ENCODE results near the gene RNF130.

RNF130 gene

DNA sequence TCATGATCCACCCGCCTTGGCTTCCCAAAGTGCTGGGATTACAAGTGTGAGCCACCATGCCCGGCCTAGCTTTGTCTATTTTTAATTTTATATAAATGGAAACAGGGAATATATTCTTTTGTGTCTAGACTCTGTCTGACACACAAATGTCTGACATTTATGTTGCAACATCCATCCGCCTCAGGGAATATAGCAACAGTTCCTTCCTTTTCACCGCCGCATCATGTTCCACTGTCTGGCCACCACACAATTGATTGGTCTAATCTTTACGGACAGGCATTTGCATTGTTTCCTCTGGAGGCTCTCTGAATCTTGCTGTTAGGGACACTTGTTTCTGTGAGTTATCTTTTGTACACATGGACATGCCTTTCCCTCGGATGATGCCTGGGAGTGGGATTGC is 143.7 kb downstream of the RNF130 start:
- H3K9me3 Mint-ChIP-seq: no peaks in the 10 kb centered on the region
- no peaks in the 10 kb centered on the region for H3K4me1 Mint-ChIP-seq
- no peaks in the 10 kb centered on the region for H3K36me3 Mint-ChIP-seq
- H3K27ac Mint-ChIP-seq: no peak overlapping the region
- ATAC-seq (no peak), DNase-seq (ENCODE audit: low spot score in 2 of 2) (no peak)
- H3K4me3 Mint-ChIP-seq: no peak overlapping the region

DNA sequence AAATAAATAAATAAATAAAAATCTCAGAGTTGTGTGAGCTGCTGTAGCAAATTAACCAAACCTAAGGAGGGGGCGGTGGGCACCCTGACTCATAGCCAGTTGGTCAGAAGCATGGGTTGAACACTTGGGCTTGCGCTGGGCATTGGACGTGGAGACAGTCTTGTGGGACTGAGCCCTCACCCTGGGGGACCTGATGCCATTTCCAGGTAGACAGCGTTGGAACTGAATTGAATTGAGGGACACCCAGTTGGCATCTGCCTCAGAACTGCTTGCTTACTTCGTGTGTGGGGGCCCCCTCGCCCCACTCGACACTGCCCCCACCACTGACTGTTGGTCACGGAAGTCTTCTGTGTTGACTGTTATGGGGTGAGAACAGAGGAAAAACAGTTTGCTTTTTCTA is 144.9 kb downstream of the RNF130 start:
- H3K9me3 Mint-ChIP-seq: no peaks in the 10 kb centered on the region
- no peak for DNase-seq (ENCODE audit: low spot score in 2 of 2)
- ATAC-seq: no peak
- H3K27ac Mint-ChIP-seq: no peak overlapping the region
- no peak overlapping the region for H3K4me3 Mint-ChIP-seq
- H3K36me3 Mint-ChIP-seq: no peaks in the 10 kb centered on the region
- H3K4me1 Mint-ChIP-seq: no peaks in the 10 kb centered on the region

DNA sequence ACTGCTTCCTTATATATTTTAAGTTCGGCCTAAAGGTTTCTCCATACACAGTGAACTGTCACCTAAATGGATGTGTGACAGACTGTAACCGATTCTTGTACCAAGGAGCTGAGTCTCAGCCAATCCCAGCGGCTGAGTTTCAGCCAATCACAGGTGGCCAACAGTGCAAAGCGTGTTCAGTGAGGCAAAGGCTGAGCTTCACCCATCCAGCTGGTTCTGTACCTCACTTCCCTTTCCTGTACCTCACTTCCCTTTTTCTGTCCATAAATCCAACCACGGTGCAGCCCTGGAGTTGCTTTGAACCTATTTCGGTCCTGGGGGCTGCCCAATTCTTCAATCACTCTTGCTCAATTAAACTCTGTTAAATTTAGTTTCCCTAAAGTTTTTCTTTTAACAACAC is 148.1 kb downstream of the RNF130 start:
- no peaks in the 10 kb centered on the region for H3K36me3 Mint-ChIP-seq
- H3K9me3 Mint-ChIP-seq: no peaks in the 10 kb centered on the region
- H3K4me1 Mint-ChIP-seq: no peaks in the 10 kb centered on the region
- no peak for ATAC-seq
- no peak overlapping the region for H3K4me3 Mint-ChIP-seq
- no peak overlapping the region for H3K27ac Mint-ChIP-seq
- no peak for DNase-seq (ENCODE audit: low spot score in 2 of 2)

DNA sequence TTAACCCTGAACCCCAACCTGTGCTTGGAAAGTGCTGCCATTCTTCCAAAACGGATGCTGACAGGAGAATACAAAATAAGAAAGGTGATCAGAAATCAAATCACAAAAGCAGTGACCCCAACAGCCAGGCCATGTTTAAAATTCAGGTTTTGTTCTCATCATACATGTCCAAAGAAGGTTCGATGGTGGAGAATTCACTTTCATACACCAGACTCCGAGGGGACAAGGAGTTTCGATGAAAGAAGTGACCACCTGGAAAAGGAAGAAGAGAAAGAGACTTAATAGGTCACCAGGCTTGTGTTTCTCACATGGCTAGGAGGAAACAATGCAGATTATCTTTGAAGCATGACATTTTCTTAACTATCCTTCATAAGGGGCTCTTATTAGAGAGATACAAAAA is 151.4 kb downstream of the RNF130 start:
- ATAC-seq: no peak
- Mint-ChIP-seq H3K27ac (no peak overlapping the region), H3K9me3 (no peaks in the 10 kb centered on the region), H3K36me3 (no peaks in the 10 kb centered on the region), H3K4me1 (no peaks in the 10 kb centered on the region), H3K4me3 (no peak overlapping the region)
- DNase-seq (ENCODE audit: low spot score in 2 of 2): no peak

DNA sequence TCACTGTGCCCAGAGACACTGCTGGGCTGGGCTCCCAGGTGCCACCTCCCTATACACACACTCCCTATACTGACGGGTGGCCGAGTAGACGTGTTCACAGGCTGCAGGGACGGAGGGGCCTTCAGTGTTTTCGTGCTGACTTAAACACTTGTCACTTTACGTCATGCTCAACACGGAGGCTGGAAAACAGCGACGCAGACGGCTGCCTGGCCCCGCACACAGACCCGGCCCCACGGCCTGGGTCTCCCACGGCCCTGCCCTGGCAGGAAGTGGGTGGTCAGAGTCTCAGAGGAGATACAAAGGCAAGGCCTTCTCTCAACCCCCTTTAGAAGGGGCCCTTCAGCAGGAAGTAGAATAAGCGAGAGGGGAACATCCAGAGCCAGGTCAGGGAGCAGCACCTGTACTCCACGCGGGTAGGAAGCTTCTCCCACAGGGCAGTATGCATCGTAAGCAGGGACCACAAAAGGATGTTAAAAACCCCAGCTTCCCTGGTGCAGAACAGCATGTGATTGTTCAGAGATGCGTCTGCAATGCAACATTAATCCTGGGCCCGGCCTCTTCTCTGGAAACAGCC is 152.0 kb downstream of the RNF130 start:
- ATAC-seq: no peak
- H3K4me1 Mint-ChIP-seq: peaks cover under 1% of the 10 kb centered on the region
- no peak overlapping the region for H3K27ac Mint-ChIP-seq
- no peak overlapping the region for H3K4me3 Mint-ChIP-seq
- no peaks in the 10 kb centered on the region for H3K9me3 Mint-ChIP-seq
- H3K36me3 Mint-ChIP-seq: no peaks in the 10 kb centered on the region
- DNase-seq (ENCODE audit: low spot score in 2 of 2): no peak

DNA sequence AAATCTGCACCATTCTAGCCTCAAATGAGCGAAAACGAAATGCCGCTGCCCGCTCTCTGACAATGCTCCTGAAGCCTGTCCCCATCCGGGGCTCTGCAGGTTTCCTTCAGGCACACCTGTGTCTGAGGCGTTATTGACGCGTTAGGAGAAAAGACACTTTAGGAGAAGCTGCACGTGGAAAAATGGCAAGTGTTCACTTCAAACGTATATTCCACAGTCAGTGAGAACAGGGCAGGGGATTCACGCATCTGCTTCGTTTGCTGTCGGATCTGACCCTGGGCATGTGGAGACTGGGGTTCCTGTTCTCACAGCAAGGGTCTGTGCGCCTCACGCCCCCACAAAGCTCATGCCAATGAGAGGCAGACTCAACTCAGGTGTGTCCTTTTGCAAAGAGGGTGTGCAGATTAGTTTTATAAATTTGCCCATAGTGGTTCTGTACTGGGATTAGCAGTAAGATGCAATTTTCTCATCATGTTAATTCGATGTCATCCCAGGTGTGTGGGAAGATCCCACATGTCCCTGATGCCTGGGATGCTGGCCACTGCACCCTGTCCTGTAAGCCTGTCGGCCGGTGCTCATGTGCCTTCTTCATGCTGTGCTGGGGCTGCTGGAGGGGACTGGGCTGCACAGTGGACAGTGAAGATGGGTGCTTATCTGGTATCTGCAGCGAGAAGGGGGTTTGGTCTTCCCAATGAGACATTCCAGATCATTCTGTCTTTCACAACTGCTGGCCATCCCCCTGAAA is 152.6 kb downstream of the RNF130 start:
- Mint-ChIP-seq H3K4me3 (no peak overlapping the region), H3K36me3 (no peaks in the 10 kb centered on the region), H3K9me3 (no peaks in the 10 kb centered on the region), H3K4me1 (peaks cover 7% of the 10 kb centered on the region), H3K27ac (no peak overlapping the region)
- DNase-seq (ENCODE audit: low spot score in 2 of 2) (no peak), ATAC-seq (no peak)

DNA sequence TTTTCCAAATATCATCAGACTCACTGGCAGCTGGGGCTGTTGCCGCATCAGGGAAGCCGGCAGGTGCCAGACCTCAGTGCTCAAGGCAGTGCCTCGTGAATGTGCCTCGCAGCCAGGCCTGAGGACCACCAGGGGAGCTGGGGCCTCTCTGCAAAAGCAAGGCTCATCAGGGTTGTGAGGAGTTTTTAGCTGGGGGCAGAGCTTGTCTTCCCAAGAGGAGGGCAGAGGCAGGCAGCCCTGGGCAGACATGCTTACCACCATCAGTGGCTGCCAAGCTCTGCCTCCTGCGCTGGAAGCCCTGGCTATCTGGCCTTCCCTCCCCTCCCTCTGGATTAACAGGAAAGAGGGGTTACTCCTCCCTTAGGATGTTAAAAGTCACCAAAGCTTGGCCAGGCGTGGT is 155.0 kb downstream of the RNF130 start:
- H3K36me3 Mint-ChIP-seq: no peaks in the 10 kb centered on the region
- H3K4me1 Mint-ChIP-seq: peaks cover 8% of the 10 kb centered on the region
- ATAC-seq (no peak), DNase-seq (ENCODE audit: low spot score in 2 of 2) (no peak)
- H3K9me3 Mint-ChIP-seq: no peaks in the 10 kb centered on the region
- H3K27ac Mint-ChIP-seq: no peak overlapping the region
- H3K4me3 Mint-ChIP-seq: no peak overlapping the region

DNA sequence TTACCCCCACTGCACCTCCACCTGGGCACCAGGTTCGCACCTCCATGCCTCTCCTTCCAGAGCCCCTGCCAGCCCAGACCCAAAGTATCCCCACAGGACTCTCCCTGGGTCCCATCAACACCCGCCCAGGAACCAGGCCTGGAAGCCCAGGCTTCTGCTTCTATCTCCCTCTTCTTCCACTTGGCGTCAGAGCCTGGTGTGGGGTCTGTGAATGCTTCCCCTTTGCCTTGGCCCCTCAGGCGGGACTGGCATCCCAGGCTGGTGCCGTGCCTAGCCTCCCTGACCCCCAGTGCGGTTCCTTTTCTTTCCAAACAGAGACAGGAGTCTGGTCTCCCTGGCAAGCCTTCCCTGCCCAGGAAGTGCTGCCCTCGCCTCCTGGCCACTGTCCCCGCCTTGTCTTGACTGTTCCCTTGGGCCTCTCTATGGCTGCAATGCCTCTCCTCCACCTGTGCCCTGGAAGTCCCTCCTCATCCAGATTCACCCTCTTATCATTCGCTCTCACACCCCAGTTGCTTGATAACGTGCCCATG is 156.1 kb downstream of the RNF130 start:
- no peaks in the 10 kb centered on the region for H3K36me3 Mint-ChIP-seq
- H3K4me1 Mint-ChIP-seq: peaks cover 8% of the 10 kb centered on the region
- no peaks in the 10 kb centered on the region for H3K9me3 Mint-ChIP-seq
- ATAC-seq: no peak
- no peak for DNase-seq (ENCODE audit: low spot score in 2 of 2)
- no peak overlapping the region for H3K4me3 Mint-ChIP-seq
- H3K27ac Mint-ChIP-seq: no peak overlapping the region

DNA sequence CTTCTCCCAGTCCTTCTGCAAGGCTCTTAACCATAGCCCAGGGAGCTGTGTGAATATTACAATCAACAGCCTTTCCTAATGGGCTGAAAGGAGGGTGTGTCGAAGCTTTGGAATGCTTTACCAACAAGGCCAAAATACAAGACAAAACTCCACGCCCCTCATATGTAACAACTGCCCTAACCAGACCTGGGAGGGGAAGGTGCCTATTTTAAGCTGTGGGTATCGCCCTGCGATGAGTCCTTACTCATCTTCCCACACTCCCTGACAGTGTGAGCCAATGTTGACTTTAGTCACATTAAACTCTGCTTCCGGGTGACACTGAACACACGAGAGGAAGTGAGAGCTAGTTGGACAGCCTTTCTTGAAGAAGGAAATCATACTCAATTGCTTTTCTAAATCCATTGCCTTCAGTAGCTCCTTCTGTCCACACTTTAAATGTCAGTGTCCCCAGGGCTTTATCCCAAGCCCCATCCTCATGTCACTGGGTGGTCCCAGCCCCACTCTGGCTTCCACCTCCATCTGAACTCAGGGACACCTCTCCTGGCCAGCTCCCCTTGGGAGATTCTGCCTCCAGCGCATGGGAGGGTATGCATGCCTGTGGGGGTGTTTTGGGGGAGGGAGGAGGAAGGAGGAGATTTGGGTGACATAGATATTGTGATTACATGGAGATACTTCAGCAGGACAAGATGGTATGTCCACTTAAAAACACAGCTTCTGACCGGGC is 157.4 kb downstream of the RNF130 start:
- Mint-ChIP-seq H3K4me3 (peak overlapping the region; percentile 10), H3K27ac (peak overlapping the region; percentile 26), H3K9me3 (no peaks in the 10 kb centered on the region), H3K36me3 (no peaks in the 10 kb centered on the region), H3K4me1 (peaks cover 8% of the 10 kb centered on the region)
- ATAC-seq: peak; percentile 96
- DNase-seq (ENCODE audit: low spot score in 2 of 2): no peak

DNA sequence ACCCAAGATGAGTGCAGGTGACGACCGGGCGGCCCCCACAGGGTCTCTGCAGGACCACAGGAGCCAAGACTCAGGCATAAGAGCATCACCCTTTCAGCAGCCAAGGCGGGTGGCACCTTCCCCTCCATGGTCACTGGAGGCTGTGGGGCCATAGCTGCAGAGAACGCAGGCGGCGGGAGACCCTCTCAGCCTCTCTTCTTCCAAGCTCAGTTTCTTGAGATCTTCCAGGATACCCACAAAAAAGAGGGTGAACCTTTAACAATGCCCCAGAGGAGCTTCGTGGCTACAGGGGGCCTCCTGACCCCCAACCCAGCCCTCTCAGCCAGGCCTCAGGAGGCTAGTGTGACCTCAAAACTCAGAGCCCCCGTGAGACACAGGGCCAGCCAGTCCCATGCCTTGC is 158.1 kb downstream of the RNF130 start:
- Mint-ChIP-seq H3K4me3 (no peak overlapping the region), H3K27ac (peak overlapping the region; percentile 26), H3K36me3 (no peaks in the 10 kb centered on the region), H3K4me1 (peaks cover 8% of the 10 kb centered on the region), H3K9me3 (no peaks in the 10 kb centered on the region)
- no peak for ATAC-seq
- DNase-seq (ENCODE audit: low spot score in 2 of 2): no peak

DNA sequence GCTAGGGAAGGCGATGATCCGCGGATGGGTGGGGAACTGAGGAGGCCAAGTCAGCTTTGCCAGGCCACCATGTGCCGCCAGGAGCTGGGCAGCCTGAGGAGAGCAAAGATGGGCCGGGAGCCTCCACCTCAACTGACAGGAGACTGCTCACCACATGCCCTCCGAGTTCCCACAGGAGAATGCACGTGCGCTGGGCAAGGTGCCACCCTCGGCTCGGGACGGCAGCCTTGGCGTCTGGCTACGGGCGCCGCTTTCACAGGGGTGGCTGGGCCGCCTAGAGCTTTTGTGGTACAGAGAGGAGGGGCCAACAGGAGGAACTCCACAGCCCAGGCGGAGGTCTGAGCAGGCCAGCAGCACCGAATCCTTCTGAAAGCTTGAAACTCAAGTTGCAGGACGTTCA is 158.6 kb downstream of the RNF130 start:
- Mint-ChIP-seq H3K27ac (no peak overlapping the region), H3K4me1 (peaks cover 8% of the 10 kb centered on the region), H3K36me3 (no peaks in the 10 kb centered on the region), H3K4me3 (no peak overlapping the region), H3K9me3 (no peaks in the 10 kb centered on the region)
- ATAC-seq: no peak
- DNase-seq (ENCODE audit: low spot score in 2 of 2): no peak

DNA sequence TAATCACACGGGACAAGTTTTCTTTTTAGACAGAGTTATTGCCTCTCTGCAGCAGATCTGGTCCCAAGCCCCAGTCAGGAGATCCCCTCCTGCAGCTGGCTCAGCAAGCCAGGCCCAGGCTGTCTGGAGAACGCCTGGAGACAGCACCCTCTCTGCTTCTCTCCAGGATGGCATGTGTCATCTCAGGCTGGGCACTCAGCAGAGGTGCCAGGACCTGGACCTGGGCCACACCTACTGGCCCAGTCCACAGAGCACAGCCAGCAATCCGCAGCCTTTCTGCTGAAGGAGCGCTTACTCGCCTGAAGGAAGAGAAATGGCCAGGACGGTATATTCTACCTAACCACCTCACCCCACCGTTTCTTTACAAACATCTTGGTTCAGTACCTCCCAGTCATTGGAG is 159.2 kb downstream of the RNF130 start:
- ATAC-seq: no peak
- H3K27ac Mint-ChIP-seq: no peak overlapping the region
- no peaks in the 10 kb centered on the region for H3K9me3 Mint-ChIP-seq
- DNase-seq (ENCODE audit: low spot score in 2 of 2): no peak
- peaks cover 8% of the 10 kb centered on the region for H3K4me1 Mint-ChIP-seq
- H3K36me3 Mint-ChIP-seq: no peaks in the 10 kb centered on the region
- H3K4me3 Mint-ChIP-seq: no peak overlapping the region

DNA sequence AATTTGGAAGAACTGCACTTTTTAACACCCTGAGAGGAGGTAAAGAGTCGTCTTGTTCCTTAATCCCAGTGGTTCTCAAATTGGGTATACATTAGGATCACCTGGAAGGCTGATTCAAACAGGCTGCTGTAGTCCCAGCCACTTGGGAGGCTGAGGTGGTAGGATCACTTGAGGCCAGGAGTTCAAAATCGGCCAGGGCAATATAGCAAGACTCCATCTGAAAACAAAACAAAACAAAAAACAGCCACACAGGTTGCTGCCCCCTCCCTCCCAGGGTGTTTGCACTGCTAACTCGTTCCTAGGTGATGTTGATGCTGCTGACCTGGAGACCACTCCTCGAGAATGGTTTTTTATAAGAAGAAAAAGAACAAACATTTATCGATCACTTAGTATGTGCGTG is 162.3 kb downstream of the RNF130 start:
- ATAC-seq: no peak
- peaks cover 12% of the 10 kb centered on the region for H3K36me3 Mint-ChIP-seq
- H3K9me3 Mint-ChIP-seq: no peaks in the 10 kb centered on the region
- peaks cover 14% of the 10 kb centered on the region for H3K4me1 Mint-ChIP-seq
- no peak for DNase-seq (ENCODE audit: low spot score in 2 of 2)
- peak overlapping the region; percentile 63 for H3K4me3 Mint-ChIP-seq
- no peak overlapping the region for H3K27ac Mint-ChIP-seq

DNA sequence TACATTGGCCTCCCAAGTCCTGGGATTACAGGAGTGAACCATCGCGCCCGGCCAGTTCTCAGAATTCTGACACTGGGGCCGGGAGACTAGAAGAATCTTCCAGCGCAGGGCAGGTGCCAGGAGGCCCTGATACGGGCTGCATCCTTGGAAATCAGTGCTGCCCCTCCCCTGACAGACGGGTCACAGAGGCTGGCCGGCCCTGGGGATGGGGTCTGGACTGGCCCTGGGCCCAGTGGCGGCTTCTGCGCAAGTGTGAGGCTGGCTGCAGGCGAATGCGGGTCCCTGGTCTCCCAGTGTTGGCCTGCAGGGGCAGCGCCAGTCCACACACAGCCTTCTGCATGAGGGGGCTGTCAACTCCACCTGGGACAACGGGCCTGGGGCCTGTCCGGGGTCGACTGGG is 163.0 kb downstream of the RNF130 start:
- H3K27ac Mint-ChIP-seq: no peak overlapping the region
- ATAC-seq (no peak), DNase-seq (ENCODE audit: low spot score in 2 of 2) (no peak)
- H3K9me3 Mint-ChIP-seq: no peaks in the 10 kb centered on the region
- H3K4me1 Mint-ChIP-seq: peaks cover 9% of the 10 kb centered on the region
- H3K4me3 Mint-ChIP-seq: peak overlapping the region; percentile 63
- H3K36me3 Mint-ChIP-seq: peaks cover 19% of the 10 kb centered on the region

DNA sequence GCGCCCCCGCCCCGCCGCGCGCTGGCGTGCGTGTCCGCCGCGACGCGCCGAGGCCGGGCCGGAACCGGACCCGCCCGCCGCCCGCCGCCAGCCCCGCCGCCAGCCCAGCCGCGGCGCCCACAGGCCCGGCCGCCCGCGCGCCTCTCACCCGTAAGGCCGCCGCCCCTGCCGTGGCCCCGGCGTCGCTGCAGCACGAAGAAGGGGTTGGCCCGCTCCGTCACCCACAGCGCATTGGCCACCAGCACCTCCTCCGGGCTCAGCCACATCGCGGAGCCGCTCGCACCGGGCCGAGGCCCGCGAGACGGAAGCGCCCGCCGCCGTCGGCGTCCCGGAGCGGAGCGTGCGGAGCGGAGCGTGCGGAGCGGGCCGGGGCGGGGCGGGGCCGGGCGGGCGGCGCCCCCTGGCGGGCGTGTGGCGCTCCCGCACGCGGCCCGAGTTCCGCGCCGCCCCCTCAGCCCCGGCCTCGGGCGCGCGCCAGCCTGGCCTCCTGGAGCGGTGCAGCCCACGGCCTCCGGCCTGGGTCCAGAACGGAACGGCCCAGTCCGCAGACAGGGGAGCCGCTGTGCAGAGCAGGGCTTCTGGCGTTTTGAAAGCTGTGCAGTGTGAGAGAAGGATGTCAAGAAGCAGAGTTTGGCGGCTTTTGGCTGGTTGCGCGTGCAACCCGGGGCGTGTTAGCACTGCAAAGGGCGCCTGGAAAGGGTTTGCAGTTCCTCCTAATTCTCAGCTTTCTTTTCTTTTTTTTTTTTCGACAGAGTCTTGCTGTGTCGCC is 163.8 kb downstream of the RNF130 start, which contains the start of gene TBC1D9B:
TSS of gene TBC1D9B (minus strand) at position 342 of the 769 bp plus-strand sequence. CDS start at position 266, 76 bp downstream.
- peak; percentile 93 for ATAC-seq
- no peaks in the 10 kb centered on the region for H3K9me3 Mint-ChIP-seq
- peaks cover 9% of the 10 kb centered on the region for H3K4me1 Mint-ChIP-seq
- H3K27ac Mint-ChIP-seq: peak within 1 kb of the TSS; percentile 64
- peak within 1 kb of the TSS; percentile 83 for H3K4me3 Mint-ChIP-seq
- peak; percentile 57 to 79 for DNase-seq (ENCODE audit: low spot score in 2 of 2)
- peaks cover 26% of the 10 kb centered on the region for H3K36me3 Mint-ChIP-seq

Data from stimulated activated effector memory CD8-positive, alpha-beta T cell treated with anti-CD3 and anti-CD28 coated beads, Interleukin-12 subunit alpha, Interleukin-12 subunit beta, amount 100 ng/mL, for 72 hours (primary cell).